HCT116 (cell line): ENCODE results near the gene FKBP15. TPM values are rescaled to one million over a fixed set of nuclear protein-coding genes. Genes with fewer than 3 reads are reported as not detected.

Experiments used
- ATAC-seq: fragments of 200-7000 bp; cut with Tn5 transposase; 2 replicates; pipeline ENCODE4 v1.9.1; 2020; ENCODE audit warnings: mild to moderate bottlenecking, moderate library complexity
- BruUV-seq: library from RNA; stranded (reverse); fragments of 400-500 nt; replicated peaks from 2 replicates; lab custom pipeline; 2021; lab: Mats Ljungman, UMichigan
- CTCF ChIA-PET: fragments of 300-600 bp; sonication (Branson Sonifier 250); formaldehyde crosslinking; loops from one replicate; lab custom pipeline; 2021; ENCODE audit warnings: antibody characterized with exemption; lab: Charles Lee
- POLR2A ChIA-PET: fragments of 300-600, 350-600 bp; sonication (Branson Sonifier 250); formaldehyde crosslinking; loops from one replicate; lab custom pipeline; 2021; ENCODE audit warnings: antibody characterized with exemption; lab: Charles Lee
- RAD21 ChIA-PET, 2 experiments: fragments of 300-600 bp; sonication (Branson Sonifier 250); formaldehyde crosslinking; loops; one replicate each; lab custom pipeline; 2023; ENCODE audit warnings: low total read pairs in 2 of 2; ENCODE audit not compliant: uncharacterized antibody in 2 of 2, unreplicated experiment in 2 of 2, low non-redundant PET in 1 of 2; lab: Charles Lee
- DNase-seq: peaks from one replicate; pipeline ENCODE4 v3.0.0-alpha.2; 2010; ENCODE audit warnings: low read depth, low spot score
- H2AFZ ChIP-seq: fragments of 200-600 bp; shearing (Covaris generic), sonication (generic); 2 replicates; pipeline ENCODE4 v1.6.1; 2017; ENCODE audit warnings: low read depth, mixed run types, mixed read lengths, antibody characterized with exemption, low read length; ENCODE audit not compliant: poor library complexity, severe bottlenecking
- H3K27ac ChIP-seq: 2 replicates; pipeline ENCODE4 v1.5.1; 2012; ENCODE audit warnings: low read depth, low read length
- H3K27me3 ChIP-seq: fragments of 200-600 bp; sonication (generic); 2 replicates; pipeline ENCODE4 v1.6.1; 2016; ENCODE audit warnings: mixed run types, low read length, mixed read lengths; ENCODE audit not compliant: insufficient read depth
- H3K36me3 ChIP-seq, 2 experiments: fragments of 200-500 bp in 1 of 2; fragments of 200-600 bp in 1 of 2; sonication (Bioruptor generic) in 1 of 2; sonication (generic) in 1 of 2; 2 replicates each; pipeline versions ENCODE4 v1.5.1 to v1.6.1; 2014 to 2016; ENCODE audit warnings: low read length in 2 of 2, inconsistent platforms in 1 of 2, mixed read lengths in 1 of 2, mixed run types in 1 of 2; ENCODE audit not compliant: insufficient read depth in 2 of 2, control insufficient read depth in 1 of 2
- H3K4me1 ChIP-seq, 2 experiments: fragments of 200-600 bp in 1 of 2; sonication (generic) in 1 of 2; 2 replicates each; pipeline versions ENCODE4 v1.5.1 to v1.6.1; 2012 to 2017; ENCODE audit warnings: low read length in 2 of 2, inconsistent platforms in 1 of 2, mild to moderate bottlenecking in 1 of 2, mixed read lengths in 1 of 2, mixed run types in 1 of 2, moderate library complexity in 1 of 2; ENCODE audit not compliant: insufficient read depth in 2 of 2, control insufficient read depth in 1 of 2
- H3K4me2 ChIP-seq: fragments of 200-600 bp; sonication (generic); 2 replicates; pipeline ENCODE4 v1.6.1; 2017; ENCODE audit warnings: mixed run types, low read length, mixed read lengths
- H3K4me3 ChIP-seq, 2 experiments: fragments of 200-600 bp in 1 of 2; sonication (generic) in 1 of 2; replicated peaks in 1 of 2; 2 replicates each; pipeline ENCODE4 v1.5.1; 2011 to 2016; ENCODE audit warnings: low read length in 2 of 2, control low read depth in 1 of 2, low read depth in 1 of 2, mild to moderate bottlenecking in 1 of 2, mixed read lengths in 1 of 2, mixed run types in 1 of 2
- H3K79me2 ChIP-seq: fragments of 200-600 bp; sonication (generic); 2 replicates; pipeline ENCODE4 v1.6.1; 2017; ENCODE audit warnings: mild to moderate bottlenecking, mixed run types, low read length, moderate library complexity, mixed read lengths; ENCODE audit not compliant: insufficient read depth
- H3K9ac ChIP-seq: fragments of 200-600 bp; sonication (generic); 2 replicates; pipeline ENCODE4 v1.6.1; 2016; ENCODE audit warnings: low read length, mixed read lengths
- H3K9me2 ChIP-seq: fragments of 200-600 bp; sonication (generic), shearing (Covaris generic); 2 replicates; pipeline ENCODE4 v1.6.1; 2017; ENCODE audit warnings: mixed run types, mild to moderate bottlenecking, moderate library complexity; ENCODE audit not compliant: insufficient read depth
- H3K9me3 ChIP-seq, 2 experiments: fragments of 200-500 bp in 1 of 2; fragments of 200-600 bp in 1 of 2; sonication (Bioruptor generic) in 1 of 2; sonication (generic) in 1 of 2; 2 replicates each; pipeline ENCODE4 v1.6.1; 2014 to 2017; ENCODE audit warnings: low read length in 2 of 2, mixed read lengths in 2 of 2, inconsistent platforms in 1 of 2, low read depth in 1 of 2, mild to moderate bottlenecking in 1 of 2, mixed run types in 1 of 2, moderate library complexity in 1 of 2; ENCODE audit not compliant: control insufficient read depth in 1 of 2, insufficient read depth in 1 of 2
- H4K20me1 ChIP-seq: fragments of 200-600 bp; sonication (generic), shearing (Covaris generic); 2 replicates; pipeline ENCODE4 v1.6.1; 2017; ENCODE audit warnings: mixed run types, mild to moderate bottlenecking, moderate library complexity; ENCODE audit not compliant: insufficient read depth
- EZH2 ChIP-seq: fragments of 200-600 bp; sonication (generic); IDR thresholded peaks from 2 replicates; pipeline ENCODE4 v1.6.1; 2017; ENCODE audit warnings: antibody characterized with exemption, mixed run types
- SIN3A ChIP-seq: IDR thresholded peaks from 2 replicates; pipeline ENCODE4 v1.6.1; 2012; ENCODE audit warnings: low read depth
- SRF ChIP-seq: IDR thresholded peaks from 2 replicates; pipeline ENCODE4 v1.6.1; 2012; ENCODE audit warnings: low read depth
- TCF7L2 ChIP-seq: IDR thresholded peaks from 2 replicates; pipeline ENCODE4 v1.7.0; 2011; ENCODE audit warnings: borderline replicate concordance, inconsistent platforms; ENCODE audit not compliant: insufficient read depth, insufficient read length; ENCODE audit errors: extremely low read depth
- ZFX ChIP-seq: fragments of 450-650 bp; IDR thresholded peaks from 2 replicates; pipeline ENCODE4 v1.6.1; 2017
- intact Hi-C: fragments of 100-400 bp; cut with micrococcal nuclease; formaldehyde crosslinking; loops from 2 replicates; pipeline ENCODE4 v1.10.0; 2022
- total RNA-seq: library from RNA; stranded (reverse); gene quantifications from one replicate; pipeline ENCODE4 v1.2.1, GENCODE V29; 2021; ENCODE audit not compliant: unreplicated experiment
- TF ChIP-seq, protein P1 (sequence below): IDR thresholded peaks from 2 replicates; pipeline ENCODE4 v1.6.1; 2012
- TF ChIP-seq, protein P2 (sequence below), 3 experiments: fragments of 200-600 bp in 1 of 3; sonication (generic) in 1 of 3; IDR thresholded peaks in 2 of 3; conservative IDR thresholded peaks in 1 of 3; 2 replicates each; pipeline ENCODE4 v1.5.1; 2012 to 2017; ENCODE audit warnings: low read depth in 2 of 3, low read length in 2 of 3, antibody characterized with exemption in 1 of 3, borderline replicate concordance in 1 of 3, control low read depth in 1 of 3, mild to moderate bottlenecking in 1 of 3, mixed read lengths in 1 of 3, mixed run types in 1 of 3, moderate library complexity in 1 of 3; ENCODE audit not compliant: insufficient read depth in 1 of 3

Gene FKBP15
- total RNA-seq, 1 experiment from 2014 or later: 13.8 TPM

DNA sequence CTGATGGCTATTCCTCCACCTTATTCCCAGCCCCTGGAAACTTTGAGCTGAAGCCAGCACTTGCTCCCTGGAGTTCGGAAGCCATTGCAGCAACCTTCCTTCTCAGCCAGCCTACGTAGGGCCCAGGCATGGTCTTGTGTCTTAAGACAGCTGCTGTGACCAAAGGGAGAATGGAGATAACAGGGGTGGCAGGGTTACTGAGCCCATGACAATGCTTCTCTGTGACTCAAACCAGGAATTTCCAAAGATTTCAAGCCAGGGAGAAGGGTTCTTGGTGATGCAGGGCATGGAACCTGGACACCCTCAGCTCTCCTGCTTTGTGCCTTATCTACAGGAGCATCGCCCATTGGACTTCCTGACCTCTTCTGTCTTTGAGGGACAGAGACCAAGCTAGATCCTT lies 58.1 kb downstream of the FKBP15 start:
- no peak overlapping the region for H2AFZ ChIP-seq
- BruUV-seq: no TSS peak
- no peak overlapping the region for H3K4me3 ChIP-seq
- ChIA-PET POLR2A (no interaction called here), CTCF (no interaction called here), RAD21 (interaction anchor here in 1 of 2 experiments (0.6 kb wide), 1 partner anchor 285 kb away, joined by 3 read pairs; no protein-coding TSS in a partner anchor)
- no peaks in the 10 kb centered on the region for H3K4me1 ChIP-seq
- intact Hi-C loops: no loop called here
- no peaks in the 10 kb centered on the region for H4K20me1 ChIP-seq
- no peaks in the 10 kb centered on the region for H3K79me2 ChIP-seq
- H3K4me2 ChIP-seq: no peak overlapping the region
- no peak for TF ChIP-seq SIN3A
- H3K9me3 ChIP-seq: no peaks in the 10 kb centered on the region
- H3K9me2 ChIP-seq: no peaks in the 10 kb centered on the region
- no peak for DNase-seq
- H3K27me3 ChIP-seq: no peaks in the 10 kb centered on the region
- no peak for ATAC-seq
- H3K36me3 ChIP-seq: peaks cover 22 to 25% of the 10 kb centered on the region in 2 experiments; a peak in 3 of 4 replicates
- no peak overlapping the region for H3K9ac ChIP-seq
- no peak overlapping the region for H3K27ac ChIP-seq

DNA sequence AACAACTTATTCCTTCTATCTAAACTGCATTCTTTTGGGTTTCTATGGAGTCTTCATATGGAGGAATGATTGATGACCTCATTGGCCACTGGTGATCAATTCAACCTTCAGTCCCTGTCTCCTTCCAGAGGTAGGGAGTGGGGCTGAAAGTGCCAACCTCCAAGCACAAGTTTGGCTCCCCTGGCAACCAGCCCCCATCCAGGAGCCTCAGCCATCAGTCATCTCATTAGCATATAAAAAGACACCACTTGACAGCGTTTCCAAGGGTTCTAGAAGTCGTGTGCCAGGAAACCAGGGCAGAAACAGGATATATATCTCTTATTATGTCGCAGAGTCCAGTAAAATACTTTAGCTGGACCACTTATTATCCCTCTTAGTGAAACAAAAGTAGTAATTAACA lies 60.5 kb downstream of the FKBP15 start:
- DNase-seq: no peak
- H3K9me3 ChIP-seq: no peaks in the 10 kb centered on the region
- H2AFZ ChIP-seq: no peak overlapping the region
- H3K79me2 ChIP-seq: no peaks in the 10 kb centered on the region
- H3K9me2 ChIP-seq: no peaks in the 10 kb centered on the region
- ChIA-PET RAD21 (no interaction called here), POLR2A (no interaction called here)
- H4K20me1 ChIP-seq: no peaks in the 10 kb centered on the region
- TF ChIP-seq, protein P1, sequence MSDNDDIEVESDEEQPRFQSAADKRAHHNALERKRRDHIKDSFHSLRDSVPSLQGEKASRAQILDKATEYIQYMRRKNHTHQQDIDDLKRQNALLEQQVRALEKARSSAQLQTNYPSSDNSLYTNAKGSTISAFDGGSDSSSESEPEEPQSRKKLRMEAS: no peak
- TF ChIP-seq, protein P2, sequence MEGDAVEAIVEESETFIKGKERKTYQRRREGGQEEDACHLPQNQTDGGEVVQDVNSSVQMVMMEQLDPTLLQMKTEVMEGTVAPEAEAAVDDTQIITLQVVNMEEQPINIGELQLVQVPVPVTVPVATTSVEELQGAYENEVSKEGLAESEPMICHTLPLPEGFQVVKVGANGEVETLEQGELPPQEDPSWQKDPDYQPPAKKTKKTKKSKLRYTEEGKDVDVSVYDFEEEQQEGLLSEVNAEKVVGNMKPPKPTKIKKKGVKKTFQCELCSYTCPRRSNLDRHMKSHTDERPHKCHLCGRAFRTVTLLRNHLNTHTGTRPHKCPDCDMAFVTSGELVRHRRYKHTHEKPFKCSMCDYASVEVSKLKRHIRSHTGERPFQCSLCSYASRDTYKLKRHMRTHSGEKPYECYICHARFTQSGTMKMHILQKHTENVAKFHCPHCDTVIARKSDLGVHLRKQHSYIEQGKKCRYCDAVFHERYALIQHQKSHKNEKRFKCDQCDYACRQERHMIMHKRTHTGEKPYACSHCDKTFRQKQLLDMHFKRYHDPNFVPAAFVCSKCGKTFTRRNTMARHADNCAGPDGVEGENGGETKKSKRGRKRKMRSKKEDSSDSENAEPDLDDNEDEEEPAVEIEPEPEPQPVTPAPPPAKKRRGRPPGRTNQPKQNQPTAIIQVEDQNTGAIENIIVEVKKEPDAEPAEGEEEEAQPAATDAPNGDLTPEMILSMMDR (IDR thresholded peaks at IDR 0.05 in 2 of 3, conservative IDR thresholded peaks at IDR 0.05 in 1 of 3; ENCODE audit: borderline replicate concordance in 1 of 3, insufficient read depth in 1 of 3, low read depth in 2 of 3, low read length in 2 of 3): no peak
- TF ChIP-seq ZFX: no peak
- TF ChIP-seq EZH2: no peak
- no peak for TF ChIP-seq TCF7L2
- TF ChIP-seq SRF: no peak
- TF ChIP-seq, all 23 proteins: peak for 0
- no peak overlapping the region for H3K9ac ChIP-seq
- H3K4me3 ChIP-seq: no peak overlapping the region
- no peak overlapping the region for H3K4me2 ChIP-seq
- CTCF ChIA-PET: no interaction called here
- BruUV-seq: no TSS peak
- no peak overlapping the region for H3K27ac ChIP-seq
- no peaks in the 10 kb centered on the region for H3K4me1 ChIP-seq
- no peaks in the 10 kb centered on the region for H3K27me3 ChIP-seq
- no peak for ATAC-seq
- H3K36me3 ChIP-seq: peaks cover 10 to 13% of the 10 kb centered on the region in 2 experiments; a peak in 3 of 4 replicates
- intact Hi-C loops: no loop called here
